NCI-H748 (cell line): ENCODE results near the gene ZNF521.

Source experiments
- DNase-seq: peaks from one replicate; lab custom pipeline; 2025; ENCODE audit not compliant: unreplicated experiment; lab: John Stamatoyannopoulos, UW

The ZNF521 gene

GRCh38 chr18:25230658-25231326, 121.2 kb downstream of the ZNF521 start:
- DNase-seq, result peak; percentile 20

- no peak for DNase-seq
These were observed 122.0 kb downstream of the ZNF521 start for GRCh38 chr18:25229920-25230319.

GRCh38 chr18:25229081-25229480, 122.9 kb downstream of the ZNF521 start:
- peak; percentile 83 for DNase-seq

GRCh38 chr18:25228410-25228809, 123.6 kb downstream of the ZNF521 start:
- no peak for DNase-seq

- no peak for DNase-seq
These were observed 126.8 kb downstream of the ZNF521 start for GRCh38 chr18:25225151-25225550.

- DNase-seq, result no peak
These were observed 127.8 kb downstream of the ZNF521 start for GRCh38 chr18:25223899-25224886.

GRCh38 chr18:25223211-25223610, 128.8 kb downstream of the ZNF521 start:
- no peak for DNase-seq

GRCh38 chr18:25222648-25223047, 129.3 kb downstream of the ZNF521 start:
- no peak for DNase-seq

GRCh38 chr18:25210622-25211021, 141.3 kb downstream of the ZNF521 start:
- no peak for DNase-seq

- no peak for DNase-seq
These were observed 159.9 kb downstream of the ZNF521 start for GRCh38 chr18:25192065-25192464.

GRCh38 chr18:25190472-25190871, 161.5 kb downstream of the ZNF521 start:
- peak; percentile 32 for DNase-seq

- DNase-seq, result peak; percentile 40
These were observed 162.4 kb downstream of the ZNF521 start for GRCh38 chr18:25189391-25190185.

GRCh38 chr18:25187521-25188192, 164.3 kb downstream of the ZNF521 start:
- peak; percentile 67 for DNase-seq

GRCh38 chr18:25186871-25187270, 165.1 kb downstream of the ZNF521 start:
- DNase-seq, result no peak

- DNase-seq, result no peak
These were observed 170.0 kb downstream of the ZNF521 start for GRCh38 chr18:25181993-25182392.

GRCh38 chr18:25181581-25181980, 170.4 kb downstream of the ZNF521 start:
- DNase-seq, result peak; percentile 90

- DNase-seq, result peak; percentile 70
These were observed 170.9 kb downstream of the ZNF521 start for GRCh38 chr18:25180973-25181548.

GRCh38 chr18:25177631-25178030, 174.3 kb downstream of the ZNF521 start:
- peak; percentile 14 for DNase-seq

- peak; percentile 63 for DNase-seq
These were observed 175.4 kb downstream of the ZNF521 start for GRCh38 chr18:25176518-25177042.
